Ishikawa (cell line): Measurements from ENCODE around the gene KCNN3.
A peak's percentile ranks its signal among the peaks of the same experiment; 100 is the strongest.

ENCODE experiments used
- CEBPB ChIP-seq: IDR thresholded peaks from 2 replicates; pipeline ENCODE4 v1.6.1; 2012
- CREB1 ChIP-seq: IDR thresholded peaks from 2 replicates; pipeline ENCODE4 v1.6.1; 2012; ENCODE audit warnings: low read depth
- EGR1 ChIP-seq: IDR thresholded peaks from 2 replicates; pipeline ENCODE4 v1.6.1; 2012
- EP300 ChIP-seq: IDR thresholded peaks from 2 replicates; pipeline ENCODE4 v1.6.1; 2012; ENCODE audit warnings: borderline replicate concordance
- FOXM1 ChIP-seq: IDR thresholded peaks from 2 replicates; pipeline ENCODE4 v1.6.1; 2012; ENCODE audit warnings: low read depth, borderline replicate concordance
- NFIC ChIP-seq: IDR thresholded peaks from 2 replicates; pipeline ENCODE4 v1.6.1; 2012
- RAD21 ChIP-seq: IDR thresholded peaks from 2 replicates; pipeline ENCODE4 v1.6.1; 2012; ENCODE audit warnings: low read depth
- TAF1 ChIP-seq: IDR thresholded peaks from 2 replicates; pipeline ENCODE4 v1.6.1; 2012; ENCODE audit warnings: low read depth, mild to moderate bottlenecking
- TCF12 ChIP-seq: IDR thresholded peaks from 2 replicates; pipeline ENCODE4 v1.6.1; 2012; ENCODE audit warnings: low read depth
- YY1 ChIP-seq: IDR thresholded peaks from 2 replicates; pipeline ENCODE4 v1.6.1; 2012; ENCODE audit warnings: low read depth
- ZBTB7A ChIP-seq: IDR thresholded peaks from 2 replicates; pipeline ENCODE4 v1.6.1; 2012; ENCODE audit warnings: low read depth
- TF ChIP-seq, protein P1 (sequence below): IDR thresholded peaks from 2 replicates; pipeline ENCODE4 v1.6.1; 2012
- TF ChIP-seq, protein P2 (sequence below): IDR thresholded peaks from 2 replicates; pipeline ENCODE4 v1.6.1; 2012
- TF ChIP-seq, protein P3 (sequence below): IDR thresholded peaks from 2 replicates; pipeline ENCODE4 v1.6.1; 2012; ENCODE audit warnings: low read depth, mild to moderate bottlenecking

KCNN3 gene

DNA sequence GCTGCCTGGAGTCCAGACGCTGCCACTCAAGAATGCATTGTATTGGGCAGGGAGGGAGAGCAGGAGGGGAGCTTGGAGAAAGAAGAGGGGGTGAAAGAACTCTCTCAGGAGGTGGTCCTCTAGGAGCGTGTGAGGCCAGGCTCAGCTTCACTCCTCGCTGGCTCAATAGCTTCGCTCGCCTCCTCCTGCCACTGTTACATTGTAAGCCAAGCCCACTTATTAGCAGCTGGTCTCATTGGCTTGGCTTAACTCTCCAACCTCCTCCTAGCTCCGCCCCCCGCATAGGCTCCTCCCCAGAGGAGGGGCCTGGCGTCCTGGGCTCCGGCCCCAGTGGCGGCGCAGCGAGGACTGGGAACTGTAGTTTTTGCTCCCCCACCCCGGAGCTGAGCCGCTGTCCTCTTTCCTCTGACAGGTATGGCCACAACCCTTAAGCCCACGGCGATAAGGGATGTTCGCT lies at the start of gene KCNN3:
Gene KCNN3 (minus strand): TSS at position 167 of the 457 bp plus-strand sequence. CDS start 317 bp downstream, outside the sequence.
- TF ChIP-seq, protein P1, sequence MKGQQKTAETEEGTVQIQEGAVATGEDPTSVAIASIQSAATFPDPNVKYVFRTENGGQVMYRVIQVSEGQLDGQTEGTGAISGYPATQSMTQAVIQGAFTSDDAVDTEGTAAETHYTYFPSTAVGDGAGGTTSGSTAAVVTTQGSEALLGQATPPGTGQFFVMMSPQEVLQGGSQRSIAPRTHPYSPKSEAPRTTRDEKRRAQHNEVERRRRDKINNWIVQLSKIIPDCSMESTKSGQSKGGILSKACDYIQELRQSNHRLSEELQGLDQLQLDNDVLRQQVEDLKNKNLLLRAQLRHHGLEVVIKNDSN = no peak
- TF ChIP-seq YY1 = peak; percentile 53; the same call in 1 of the 2 replicates
- TF ChIP-seq, protein P2, sequence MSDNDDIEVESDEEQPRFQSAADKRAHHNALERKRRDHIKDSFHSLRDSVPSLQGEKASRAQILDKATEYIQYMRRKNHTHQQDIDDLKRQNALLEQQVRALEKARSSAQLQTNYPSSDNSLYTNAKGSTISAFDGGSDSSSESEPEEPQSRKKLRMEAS = peak; percentile 27; the same call in 1 of the 2 replicates

DNA sequence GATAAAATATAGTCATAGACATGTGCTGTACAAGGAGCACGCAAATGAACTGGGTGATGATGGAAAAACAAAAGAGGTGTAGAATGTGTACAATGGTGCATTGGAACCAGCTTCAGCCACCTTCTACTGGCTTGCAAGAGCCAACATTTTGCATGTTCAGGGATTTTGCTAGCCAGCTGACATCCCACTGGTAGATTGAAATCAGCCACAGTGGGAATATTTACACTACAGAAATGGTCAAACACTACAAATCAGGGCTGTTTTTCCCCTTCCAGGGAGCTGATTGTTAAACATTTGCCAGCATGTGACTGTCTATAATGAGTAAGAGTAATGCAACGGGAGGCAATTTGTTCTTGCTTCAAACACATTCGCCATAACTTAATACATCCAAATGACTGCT lies 43.2 kb upstream of the KCNN3 start:
- TF ChIP-seq, protein P3, sequence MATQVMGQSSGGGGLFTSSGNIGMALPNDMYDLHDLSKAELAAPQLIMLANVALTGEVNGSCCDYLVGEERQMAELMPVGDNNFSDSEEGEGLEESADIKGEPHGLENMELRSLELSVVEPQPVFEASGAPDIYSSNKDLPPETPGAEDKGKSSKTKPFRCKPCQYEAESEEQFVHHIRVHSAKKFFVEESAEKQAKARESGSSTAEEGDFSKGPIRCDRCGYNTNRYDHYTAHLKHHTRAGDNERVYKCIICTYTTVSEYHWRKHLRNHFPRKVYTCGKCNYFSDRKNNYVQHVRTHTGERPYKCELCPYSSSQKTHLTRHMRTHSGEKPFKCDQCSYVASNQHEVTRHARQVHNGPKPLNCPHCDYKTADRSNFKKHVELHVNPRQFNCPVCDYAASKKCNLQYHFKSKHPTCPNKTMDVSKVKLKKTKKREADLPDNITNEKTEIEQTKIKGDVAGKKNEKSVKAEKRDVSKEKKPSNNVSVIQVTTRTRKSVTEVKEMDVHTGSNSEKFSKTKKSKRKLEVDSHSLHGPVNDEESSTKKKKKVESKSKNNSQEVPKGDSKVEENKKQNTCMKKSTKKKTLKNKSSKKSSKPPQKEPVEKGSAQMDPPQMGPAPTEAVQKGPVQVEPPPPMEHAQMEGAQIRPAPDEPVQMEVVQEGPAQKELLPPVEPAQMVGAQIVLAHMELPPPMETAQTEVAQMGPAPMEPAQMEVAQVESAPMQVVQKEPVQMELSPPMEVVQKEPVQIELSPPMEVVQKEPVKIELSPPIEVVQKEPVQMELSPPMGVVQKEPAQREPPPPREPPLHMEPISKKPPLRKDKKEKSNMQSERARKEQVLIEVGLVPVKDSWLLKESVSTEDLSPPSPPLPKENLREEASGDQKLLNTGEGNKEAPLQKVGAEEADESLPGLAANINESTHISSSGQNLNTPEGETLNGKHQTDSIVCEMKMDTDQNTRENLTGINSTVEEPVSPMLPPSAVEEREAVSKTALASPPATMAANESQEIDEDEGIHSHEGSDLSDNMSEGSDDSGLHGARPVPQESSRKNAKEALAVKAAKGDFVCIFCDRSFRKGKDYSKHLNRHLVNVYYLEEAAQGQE = no peak
- TF ChIP-seq TAF1 = no peak
- TF ChIP-seq CREB1 = no peak
- no peak for TF ChIP-seq YY1

DNA sequence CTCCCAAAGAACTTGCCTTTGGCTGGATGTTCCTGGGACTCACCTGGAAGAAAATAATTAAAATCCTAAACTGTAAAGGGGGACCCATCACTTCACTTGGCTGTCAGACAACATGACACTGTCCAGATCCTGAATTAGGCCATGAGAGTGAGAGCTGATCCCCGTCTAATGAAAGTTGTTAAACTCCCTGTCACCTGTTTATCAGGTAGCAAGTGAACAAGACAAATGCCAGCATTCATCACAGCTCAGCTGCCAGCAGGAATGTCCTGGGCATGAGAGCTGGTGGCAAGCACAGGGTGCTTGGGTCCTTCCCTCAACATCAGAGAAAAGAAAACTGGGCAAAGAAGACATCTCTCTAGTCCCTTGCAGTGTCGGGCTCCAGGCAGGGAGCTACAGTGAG lies 42.7 kb upstream of the KCNN3 start:
- TF ChIP-seq, protein P3 = peak; percentile 37; the same call in 1 of the 2 replicates
- no peak for TF ChIP-seq ZBTB7A

DNA sequence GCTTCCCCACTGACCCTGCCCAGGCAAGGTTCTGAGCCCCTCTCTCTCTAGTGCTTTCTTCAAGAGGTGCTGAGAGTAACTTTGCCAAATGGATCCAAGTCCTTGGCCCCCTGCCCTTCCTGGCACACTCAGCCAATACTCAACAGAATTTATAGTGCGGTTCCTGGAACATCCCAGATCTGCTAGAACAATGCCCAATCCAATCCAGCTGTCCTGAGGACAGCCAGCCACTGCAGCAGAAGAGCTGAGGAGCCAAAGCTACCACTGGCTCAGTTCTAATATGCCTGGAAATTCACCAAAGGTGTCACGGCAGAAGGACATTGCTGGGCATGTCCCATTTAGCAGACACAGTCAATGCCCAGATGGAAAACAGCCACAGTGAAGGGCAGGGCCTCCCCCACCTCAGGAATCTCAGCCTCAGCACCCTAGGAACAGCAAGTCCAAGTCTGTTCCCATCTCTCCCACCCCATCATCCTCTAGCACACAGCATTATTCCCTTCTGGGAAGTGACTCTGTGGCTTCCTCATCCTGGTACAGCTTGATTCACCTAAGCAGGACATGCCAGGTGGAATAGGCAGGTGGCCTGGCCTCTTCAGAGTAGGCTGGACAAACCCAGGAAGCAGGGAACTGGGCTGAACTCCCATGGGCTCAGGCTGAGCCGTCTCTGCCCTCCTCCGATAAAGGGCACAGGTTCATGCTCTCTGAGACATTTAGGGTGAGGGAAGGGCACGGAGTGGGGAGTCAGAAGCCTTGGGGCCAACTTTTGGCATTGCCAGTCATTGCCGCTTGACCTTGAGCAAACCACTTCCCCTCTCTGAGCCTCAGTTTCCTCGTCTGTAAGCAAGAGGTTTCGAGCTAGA lies 41.8 kb upstream of the KCNN3 start:
- TF ChIP-seq RAD21 (no peak), CREB1 (no peak), EP300 (no peak), EGR1 (no peak), CEBPB (no peak), TAF1 (no peak), NFIC (no peak), ZBTB7A (no peak), FOXM1 (no peak)
- TF ChIP-seq, protein P1 = no peak
- TF ChIP-seq, protein P3 = no peak

DNA sequence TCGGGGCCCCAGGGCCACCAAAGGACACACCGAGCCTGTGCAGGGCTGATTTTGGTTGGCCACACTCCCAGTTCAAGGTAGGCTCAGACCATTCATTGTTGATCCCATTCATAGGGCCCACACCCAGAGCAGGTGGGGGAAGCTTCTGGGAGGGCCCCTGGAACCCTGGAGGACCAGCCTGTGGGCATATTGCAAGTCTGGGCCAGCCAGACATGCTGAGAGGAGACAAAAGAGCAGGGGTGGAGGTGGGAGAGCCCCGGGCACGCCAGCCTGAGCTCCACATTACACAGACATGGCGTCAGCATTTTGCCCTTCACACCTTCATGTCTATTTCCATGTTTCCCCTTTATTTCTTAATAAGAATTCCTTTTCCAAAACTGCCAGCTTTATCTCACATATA lies 40.8 kb upstream of the KCNN3 start:
- TF ChIP-seq, protein P3 = no peak
- TF ChIP-seq NFIC (no peak), CEBPB (no peak), CREB1 (no peak), ZBTB7A (no peak), RAD21 (no peak), FOXM1 (no peak), TAF1 (no peak), YY1 (no peak), TCF12 (no peak)
